GM19238 (cell line): ENCODE results near the gene NAAA.
"Not testable (repeated sequence)": the region's sequence is repeated elsewhere in the genome, so short reads cannot be mapped to it uniquely, and the experiment has no call there.

Experiments used
- DNase-seq: peaks from one replicate; pipeline ENCODE4 v3.0.0; 2011; ENCODE audit warnings: low spot score; ENCODE audit not compliant: insufficient read length

The NAAA gene

GRCh38 chr4:75920327-75920726 lies 20.5 kb downstream of the NAAA start:
- DNase-seq = no peak

- DNase-seq = no peak
Observed at GRCh38 chr4:75919920-75920319, 20.9 kb downstream of the NAAA start.

GRCh38 chr4:75916091-75916661 lies 24.6 kb downstream of the NAAA start:
- DNase-seq = peak; percentile 23

GRCh38 chr4:75912968-75913367 lies 27.8 kb downstream of the NAAA start:
- no peak for DNase-seq

- DNase-seq = not testable (repeated sequence)
Observed at GRCh38 chr4:75910831-75911230, 30.0 kb downstream of the NAAA start.

GRCh38 chr4:75909405-75909804 lies 31.4 kb downstream of the NAAA start:
- no peak for DNase-seq

- DNase-seq = no peak
Observed at GRCh38 chr4:75908555-75908954, 32.3 kb downstream of the NAAA start.

- DNase-seq = no peak
Observed at GRCh38 chr4:75907966-75908365, 32.8 kb downstream of the NAAA start.

- DNase-seq = no peak
Observed at GRCh38 chr4:75904076-75904475, 36.7 kb downstream of the NAAA start.

GRCh38 chr4:75902352-75902751 lies 38.5 kb downstream of the NAAA start, which contains the start of gene PPEF2:
TSS of gene PPEF2 (minus strand) at chr4:75902452. CDS start at chr4:75896325, 6,127 bp downstream.
- DNase-seq = no peak

- no peak for DNase-seq
Observed at GRCh38 chr4:75898536-75898935, 42.3 kb downstream of the NAAA start.

GRCh38 chr4:75895744-75896314 lies 45.0 kb downstream of the NAAA start:
- peak; percentile 20 for DNase-seq

- no peak for DNase-seq
Observed at GRCh38 chr4:75892508-75892907, 48.3 kb downstream of the NAAA start.

- no peak for DNase-seq
Observed at GRCh38 chr4:75891611-75892010, 49.2 kb downstream of the NAAA start.

- no peak for DNase-seq
Observed at GRCh38 chr4:75889537-75890199, 51.1 kb downstream of the NAAA start.

- DNase-seq = no peak
Observed at GRCh38 chr4:75886104-75886503, 54.7 kb downstream of the NAAA start.

- no peak for DNase-seq
Observed at GRCh38 chr4:75881476-75881875, 59.3 kb downstream of the NAAA start.

- DNase-seq = no peak
Observed at GRCh38 chr4:75880278-75880677, 60.5 kb downstream of the NAAA start.

- no peak for DNase-seq
Observed at GRCh38 chr4:75878246-75878756, 62.5 kb downstream of the NAAA start.

GRCh38 chr4:75876218-75876617 lies 64.6 kb downstream of the NAAA start:
- no peak for DNase-seq

- DNase-seq = no peak
Observed at GRCh38 chr4:75869100-75869499, 71.7 kb downstream of the NAAA start.

GRCh38 chr4:75867130-75867529 lies 73.7 kb downstream of the NAAA start:
- no peak for DNase-seq
